ENCODE measurements around the gene DDAH2.

DDAH2 gene

GRCh38 chr6:31741815-31742214 lies 12.7 kb upstream of the DDAH2 start:
- TF ChIP-seq YY1 (IDR thresholded peaks at IDR 0.05; ENCODE audit: insufficient read depth, insufficient read length): no peak
- no peak for TF ChIP-seq SUZ12 (IDR thresholded peaks at IDR 0.05; ENCODE audit: extremely low read depth, insufficient read depth, insufficient read length)
- no peak for TF ChIP-seq ZNF274 (IDR thresholded peaks at IDR 0.05; ENCODE audit: low read depth, low read length)
- Histone ChIP-seq H3K27me3 (ENCODE audit: insufficient read depth, insufficient read length) (no peaks in the 10 kb centered on the region), H3K9me3 (ENCODE audit: insufficient read depth, low read length) (no peaks in the 10 kb centered on the region), H3K9ac (ENCODE audit: insufficient read length, low read depth) (no peak overlapping the region), H3K4me1 (ENCODE audit: insufficient read depth, insufficient read length) (peaks cover under 1% of the 10 kb centered on the region), H3K4me3 (ENCODE audit: insufficient read length, low read depth) (no peak overlapping the region), H3K36me3 (ENCODE audit: insufficient read depth, insufficient read length, low read length) (peaks cover 35% of the 10 kb centered on the region)
- DNase-seq (ENCODE audit: low read depth, low spot score): no peak

DNA sequence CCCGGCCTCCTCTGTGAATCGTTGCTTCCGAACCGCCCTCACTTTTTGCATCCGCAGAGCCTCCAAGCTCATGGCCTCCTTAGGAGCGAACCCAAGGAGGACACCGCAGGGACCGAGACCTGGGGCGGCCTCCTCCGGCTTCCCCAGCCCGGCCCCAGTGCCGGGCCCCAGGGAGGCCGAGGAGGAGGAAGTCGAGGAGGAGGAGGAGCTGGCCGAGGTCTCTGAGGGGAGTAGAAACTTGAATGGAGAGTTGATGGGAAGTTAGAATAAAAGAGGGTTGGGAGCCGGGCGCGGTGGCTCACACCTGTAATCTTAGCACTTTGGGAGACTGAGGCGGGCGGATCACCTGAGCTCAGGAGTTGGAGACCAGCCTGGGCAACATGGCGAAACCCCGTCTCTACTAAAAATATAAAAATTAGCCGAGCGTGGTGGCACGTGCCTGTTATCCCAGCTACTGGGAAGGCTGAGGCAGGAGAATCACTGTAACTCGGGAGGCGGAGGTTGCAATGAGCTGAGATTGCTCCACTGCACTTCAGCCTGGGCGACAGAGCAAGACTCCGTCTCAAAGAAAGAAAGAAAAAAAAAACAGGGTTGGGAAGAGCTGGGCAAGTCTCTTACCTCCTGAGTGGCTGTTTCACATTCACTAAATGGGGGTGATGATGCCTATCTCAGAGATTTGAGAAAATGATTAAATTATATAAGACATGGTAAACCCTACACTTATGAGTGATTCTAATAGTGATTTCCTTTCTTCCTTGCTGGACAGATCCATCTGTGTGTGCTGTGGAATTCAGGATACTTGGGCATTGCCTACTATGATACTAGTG lies 11.5 kb upstream of the DDAH2 start:
- Histone ChIP-seq H3K4me3 (ENCODE audit: insufficient read length, low read depth) (peak overlapping the region; percentile 64), H3K9me3 (ENCODE audit: insufficient read depth, low read length) (no peaks in the 10 kb centered on the region), H3K36me3 (ENCODE audit: insufficient read depth, insufficient read length, low read length) (peaks cover 35% of the 10 kb centered on the region), H3K4me1 (ENCODE audit: insufficient read depth, insufficient read length) (peaks cover 2% of the 10 kb centered on the region), H3K27me3 (ENCODE audit: insufficient read depth, insufficient read length) (no peaks in the 10 kb centered on the region), H3K9ac (ENCODE audit: insufficient read length, low read depth) (peak overlapping the region; percentile 76)
- TF ChIP-seq YY1 (IDR thresholded peaks at IDR 0.05; ENCODE audit: insufficient read depth, insufficient read length) (no peak), ZNF274 (IDR thresholded peaks at IDR 0.05; ENCODE audit: low read depth, low read length) (no peak), SUZ12 (IDR thresholded peaks at IDR 0.05; ENCODE audit: extremely low read depth, insufficient read depth, insufficient read length) (no peak)
- no peak for DNase-seq (ENCODE audit: low read depth, low spot score)

DNA sequence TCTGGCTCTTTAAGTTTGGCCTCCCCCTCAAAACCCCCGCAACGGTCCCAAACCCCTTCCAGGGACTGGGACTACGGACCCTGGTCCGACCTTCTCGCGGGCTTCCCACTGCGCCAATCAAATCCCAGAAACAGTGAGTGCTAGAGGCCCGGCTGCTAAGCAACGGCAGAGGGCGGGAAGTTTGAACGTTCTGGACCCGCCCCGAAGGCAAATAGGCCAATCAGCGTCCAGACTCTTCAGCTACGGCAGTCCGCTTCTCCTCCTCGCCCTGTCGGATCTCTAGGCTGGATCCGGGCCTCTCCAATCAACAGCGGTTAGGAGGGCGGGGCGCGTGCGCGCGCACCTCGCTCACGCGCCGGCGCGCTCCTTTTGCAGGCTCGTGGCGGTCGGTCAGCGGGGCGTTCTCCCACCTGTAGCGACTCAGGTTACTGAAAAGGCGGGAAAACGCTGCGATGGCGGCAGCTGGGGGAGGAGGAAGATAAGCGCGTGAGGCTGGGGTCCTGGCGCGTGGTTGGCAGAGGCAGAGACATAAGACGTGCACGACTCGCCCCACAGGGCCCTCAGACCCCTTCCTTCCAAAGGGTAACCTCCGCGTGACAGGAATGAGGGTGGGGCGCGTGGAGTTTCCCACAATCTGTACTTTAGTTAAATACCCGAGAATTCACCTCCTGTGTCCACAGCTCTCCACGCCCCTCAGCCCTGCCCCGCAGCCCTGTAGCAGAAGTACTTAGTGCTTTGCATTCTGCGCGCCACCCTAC lies 10.7 kb upstream of the DDAH2 start, which contains the start of gene MSH5:
Gene MSH5 (plus strand): TSS at position 367 of the 758 bp plus-strand sequence. CDS start 462 bp downstream, outside the sequence.
- Histone ChIP-seq H3K27me3 (ENCODE audit: insufficient read depth, insufficient read length) (no peaks in the 10 kb centered on the region), H3K9me3 (ENCODE audit: insufficient read depth, low read length) (no peaks in the 10 kb centered on the region), H3K9ac (ENCODE audit: insufficient read length, low read depth) (peak within 1 kb of the TSS; percentile 77), H3K4me3 (ENCODE audit: insufficient read length, low read depth) (peak within 1 kb of the TSS; percentile 64), H3K4me1 (ENCODE audit: insufficient read depth, insufficient read length) (peaks cover 2% of the 10 kb centered on the region), H3K36me3 (ENCODE audit: insufficient read depth, insufficient read length, low read length) (peaks cover 35% of the 10 kb centered on the region)
- peak; percentile 94 for DNase-seq (ENCODE audit: low read depth, low spot score)
- no peak for TF ChIP-seq YY1 (IDR thresholded peaks at IDR 0.05; ENCODE audit: insufficient read depth, insufficient read length)
- TF ChIP-seq ZNF274 (IDR thresholded peaks at IDR 0.05; ENCODE audit: low read depth, low read length): no peak
- TF ChIP-seq SUZ12 (IDR thresholded peaks at IDR 0.05; ENCODE audit: extremely low read depth, insufficient read depth, insufficient read length): no peak

GRCh38 chr6:31737991-31738979 lies 9.2 kb upstream of the DDAH2 start:
- no peak for DNase-seq (ENCODE audit: low read depth, low spot score)
- peaks cover 35% of the 10 kb centered on the region for H3K36me3 ChIP-seq (ENCODE audit: insufficient read depth, insufficient read length, low read length)
- H3K9ac ChIP-seq (ENCODE audit: insufficient read length, low read depth): peak overlapping the region; percentile 61
- no peaks in the 10 kb centered on the region for H3K9me3 ChIP-seq (ENCODE audit: insufficient read depth, low read length)
- no peaks in the 10 kb centered on the region for H3K27me3 ChIP-seq (ENCODE audit: insufficient read depth, insufficient read length)
- TF ChIP-seq SUZ12 (IDR thresholded peaks at IDR 0.05; ENCODE audit: extremely low read depth, insufficient read depth, insufficient read length) (no peak), ZNF274 (IDR thresholded peaks at IDR 0.05; ENCODE audit: low read depth, low read length) (no peak), YY1 (IDR thresholded peaks at IDR 0.05; ENCODE audit: insufficient read depth, insufficient read length) (no peak)
- H3K4me1 ChIP-seq (ENCODE audit: insufficient read depth, insufficient read length): peaks cover 2% of the 10 kb centered on the region
- no peak overlapping the region for H3K4me3 ChIP-seq (ENCODE audit: insufficient read length, low read depth)

- Histone ChIP-seq H3K9ac (ENCODE audit: insufficient read length, low read depth) (no peak overlapping the region), H3K27me3 (ENCODE audit: insufficient read depth, insufficient read length) (no peaks in the 10 kb centered on the region), H3K4me1 (ENCODE audit: insufficient read depth, insufficient read length) (peaks cover 2% of the 10 kb centered on the region), H3K9me3 (ENCODE audit: insufficient read depth, low read length) (no peaks in the 10 kb centered on the region), H3K36me3 (ENCODE audit: insufficient read depth, insufficient read length, low read length) (peaks cover 35% of the 10 kb centered on the region), H3K4me3 (ENCODE audit: insufficient read length, low read depth) (no peak overlapping the region)
- no peak for DNase-seq (ENCODE audit: low read depth, low spot score)
- TF ChIP-seq YY1 (IDR thresholded peaks at IDR 0.05; ENCODE audit: insufficient read depth, insufficient read length): no peak
Measured at GRCh38 chr6:31737315-31737990, 8.4 kb upstream of the DDAH2 start.

GRCh38 chr6:31736768-31737314 lies 7.7 kb upstream of the DDAH2 start:
- Histone ChIP-seq H3K9me3 (ENCODE audit: insufficient read depth, low read length) (no peaks in the 10 kb centered on the region), H3K4me1 (ENCODE audit: insufficient read depth, insufficient read length) (peaks cover 2% of the 10 kb centered on the region), H3K36me3 (ENCODE audit: insufficient read depth, insufficient read length, low read length) (peaks cover 36% of the 10 kb centered on the region), H3K9ac (ENCODE audit: insufficient read length, low read depth) (peak overlapping the region; percentile 37), H3K27me3 (ENCODE audit: insufficient read depth, insufficient read length) (no peaks in the 10 kb centered on the region), H3K4me3 (ENCODE audit: insufficient read length, low read depth) (peak overlapping the region; percentile 94)
- DNase-seq (ENCODE audit: low read depth, low spot score): no peak
- TF ChIP-seq SUZ12 (IDR thresholded peaks at IDR 0.05; ENCODE audit: extremely low read depth, insufficient read depth, insufficient read length) (no peak), YY1 (IDR thresholded peaks at IDR 0.05; ENCODE audit: insufficient read depth, insufficient read length) (no peak), ZNF274 (IDR thresholded peaks at IDR 0.05; ENCODE audit: low read depth, low read length) (no peak)

Data from NT2/D1 (cell line).